Activated CD4-positive, alpha-beta memory T cell treated with anti-CD3 and anti-CD28 coated beads for 36 hours (primary cell): ENCODE measurements around the gene MYO10. TPM values are rescaled to one million over a fixed set of nuclear protein-coding genes. Genes with fewer than 3 reads are reported as not detected.
"Not testable (repeated sequence)": the region's sequence is repeated elsewhere in the genome, so short reads cannot be mapped to it uniquely, and the experiment has no call there.

ENCODE experiments used
- CTCF ChIA-PET: fragments of 350-600 bp; sonication (Branson Sonifier 250); formaldehyde crosslinking; loops from one replicate; lab custom pipeline; 2021; ENCODE audit warnings: antibody characterized with exemption, inconsistent platforms; lab: Charles Lee
- POLR2A ChIA-PET: fragments of 350-600 bp; sonication (Branson Sonifier 250); formaldehyde crosslinking; loops from one replicate; lab custom pipeline; 2021; ENCODE audit warnings: antibody characterized with exemption; lab: Charles Lee
- DNase-seq: peaks from one replicate; pipeline ENCODE4 v3.0.0-alpha.2; 2020
- H3K27ac Mint-ChIP-seq: one replicate; pipeline ENCODE4 v1.8.0; 2021; ENCODE audit warnings: mixed read lengths
- H3K27me3 Mint-ChIP-seq: one replicate; pipeline ENCODE4 v1.8.0; 2021; ENCODE audit warnings: mixed read lengths
- H3K36me3 Mint-ChIP-seq: one replicate; pipeline ENCODE4 v1.8.0; 2021; ENCODE audit warnings: mixed read lengths
- H3K4me1 Mint-ChIP-seq: one replicate; pipeline ENCODE4 v1.8.0; 2021; ENCODE audit warnings: low read depth, mixed read lengths
- H3K4me3 Mint-ChIP-seq: one replicate; pipeline ENCODE4 v1.8.0; 2021; ENCODE audit warnings: mild to moderate bottlenecking, mixed read lengths
- H3K9me3 Mint-ChIP-seq: one replicate; pipeline ENCODE4 v1.8.0; 2021; ENCODE audit warnings: mixed read lengths
- intact Hi-C: fragments of 100-400 bp; cut with micrococcal nuclease; formaldehyde crosslinking; loops from one replicate; pipeline ENCODE4 v1.15.1; 2023
- total RNA-seq, 2 experiments: library from RNA; stranded (reverse); gene quantifications; one replicate each; pipeline ENCODE4 v1.2.3, GENCODE V29; 2021

Gene MYO10
- total RNA-seq, 2 experiments from 2014 or later, result 0.21 to 0.34 TPM

GRCh38 chr5:16888694-16889124, 47.4 kb downstream of the MYO10 start:
- Mint-ChIP-seq H3K4me3 (no peak overlapping the region), H3K4me1 (no peaks in the 10 kb centered on the region), H3K27me3 (peaks cover 2% of the 10 kb centered on the region), H3K27ac (no peak overlapping the region), H3K9me3 (no peaks in the 10 kb centered on the region), H3K36me3 (no peaks in the 10 kb centered on the region)
- intact Hi-C loops, result no loop called here
- CTCF ChIA-PET, result no interaction called here
- POLR2A ChIA-PET, result no interaction called here
- no peak for DNase-seq

- Mint-ChIP-seq H3K36me3 (no peaks in the 10 kb centered on the region), H3K4me3 (no peak overlapping the region), H3K27ac (no peak overlapping the region), H3K4me1 (no peaks in the 10 kb centered on the region), H3K9me3 (no peaks in the 10 kb centered on the region), H3K27me3 (peaks cover 2% of the 10 kb centered on the region)
- no peak for DNase-seq
- ChIA-PET POLR2A (no interaction called here), CTCF (no interaction called here)
- intact Hi-C loops, result no loop called here
These were observed 49.2 kb downstream of the MYO10 start for GRCh38 chr5:16886793-16887345.

- CTCF ChIA-PET, result no interaction called here
- Mint-ChIP-seq H3K4me3 (no peak overlapping the region), H3K4me1 (no peaks in the 10 kb centered on the region), H3K9me3 (no peaks in the 10 kb centered on the region), H3K27me3 (peaks cover 2% of the 10 kb centered on the region), H3K36me3 (no peaks in the 10 kb centered on the region), H3K27ac (no peak overlapping the region)
- intact Hi-C loops, result no loop called here
- no peak for DNase-seq
- POLR2A ChIA-PET, result no interaction called here
These were observed 49.7 kb downstream of the MYO10 start for GRCh38 chr5:16886366-16886736.

- Mint-ChIP-seq H3K27me3 (peaks cover 2% of the 10 kb centered on the region), H3K4me3 (no peak overlapping the region), H3K27ac (no peak overlapping the region), H3K9me3 (no peaks in the 10 kb centered on the region), H3K4me1 (no peaks in the 10 kb centered on the region), H3K36me3 (no peaks in the 10 kb centered on the region)
- no peak for DNase-seq
- intact Hi-C loops, result no loop called here
- CTCF ChIA-PET, result no interaction called here
- POLR2A ChIA-PET, result no interaction called here
These were observed 50.3 kb downstream of the MYO10 start for GRCh38 chr5:16885635-16886365.

- H3K9me3 Mint-ChIP-seq, result no peaks in the 10 kb centered on the region
- ChIA-PET CTCF (no interaction called here), POLR2A (no interaction called here)
- no peak overlapping the region for H3K4me3 Mint-ChIP-seq
- intact Hi-C loops, result no loop called here
- H3K27ac Mint-ChIP-seq, result no peak overlapping the region
- no peaks in the 10 kb centered on the region for H3K36me3 Mint-ChIP-seq
- H3K27me3 Mint-ChIP-seq, result peaks cover 2% of the 10 kb centered on the region
- no peak for DNase-seq
- no peaks in the 10 kb centered on the region for H3K4me1 Mint-ChIP-seq
These were observed 51.5 kb downstream of the MYO10 start for GRCh38 chr5:16884595-16884994.

GRCh38 chr5:16883806-16884205, 52.3 kb downstream of the MYO10 start:
- no peak for DNase-seq
- Mint-ChIP-seq H3K9me3 (no peaks in the 10 kb centered on the region), H3K4me1 (no peaks in the 10 kb centered on the region), H3K27me3 (peaks cover 2% of the 10 kb centered on the region), H3K27ac (no peak overlapping the region), H3K36me3 (no peaks in the 10 kb centered on the region), H3K4me3 (no peak overlapping the region)
- ChIA-PET CTCF (no interaction called here), POLR2A (no interaction called here)
- intact Hi-C loops, result no loop called here

GRCh38 chr5:16883176-16883575, 52.9 kb downstream of the MYO10 start:
- ChIA-PET POLR2A (no interaction called here), CTCF (no interaction called here)
- Mint-ChIP-seq H3K27ac (no peak overlapping the region), H3K4me3 (no peak overlapping the region), H3K4me1 (no peaks in the 10 kb centered on the region), H3K27me3 (peaks cover 2% of the 10 kb centered on the region), H3K9me3 (no peaks in the 10 kb centered on the region), H3K36me3 (no peaks in the 10 kb centered on the region)
- DNase-seq, result no peak
- intact Hi-C loops, result no loop called here

- ChIA-PET CTCF (no interaction called here), POLR2A (no interaction called here)
- no peak overlapping the region for H3K27ac Mint-ChIP-seq
- no peaks in the 10 kb centered on the region for H3K9me3 Mint-ChIP-seq
- no peaks in the 10 kb centered on the region for H3K36me3 Mint-ChIP-seq
- no peak for DNase-seq
- H3K4me1 Mint-ChIP-seq, result no peaks in the 10 kb centered on the region
- H3K27me3 Mint-ChIP-seq, result no peaks in the 10 kb centered on the region
- H3K4me3 Mint-ChIP-seq, result no peak overlapping the region
- intact Hi-C loops, result no loop called here
These were observed 54.8 kb downstream of the MYO10 start for GRCh38 chr5:16881251-16881650.

GRCh38 chr5:16880547-16880946, 55.5 kb downstream of the MYO10 start:
- no peak for DNase-seq
- no peak overlapping the region for H3K4me3 Mint-ChIP-seq
- CTCF ChIA-PET, result no interaction called here
- H3K27me3 Mint-ChIP-seq, result no peaks in the 10 kb centered on the region
- no peaks in the 10 kb centered on the region for H3K9me3 Mint-ChIP-seq
- no peaks in the 10 kb centered on the region for H3K4me1 Mint-ChIP-seq
- no peak overlapping the region for H3K27ac Mint-ChIP-seq
- intact Hi-C loops, result no loop called here
- H3K36me3 Mint-ChIP-seq, result no peaks in the 10 kb centered on the region
- POLR2A ChIA-PET, result no interaction called here

GRCh38 chr5:16879650-16880049, 56.4 kb downstream of the MYO10 start:
- ChIA-PET CTCF (no interaction called here), POLR2A (no interaction called here)
- Mint-ChIP-seq H3K27ac (no peak overlapping the region), H3K4me3 (no peak overlapping the region), H3K4me1 (no peaks in the 10 kb centered on the region), H3K27me3 (peaks cover 1% of the 10 kb centered on the region), H3K36me3 (no peaks in the 10 kb centered on the region), H3K9me3 (peaks cover under 1% of the 10 kb centered on the region)
- no peak for DNase-seq
- intact Hi-C loops, result no loop called here

- intact Hi-C loops, result no loop called here
- Mint-ChIP-seq H3K36me3 (no peaks in the 10 kb centered on the region), H3K27ac (no peak overlapping the region), H3K27me3 (peaks cover 5% of the 10 kb centered on the region), H3K4me1 (no peaks in the 10 kb centered on the region), H3K9me3 (peaks cover 2% of the 10 kb centered on the region), H3K4me3 (no peak overlapping the region)
- ChIA-PET POLR2A (no interaction called here), CTCF (no interaction called here)
- DNase-seq, result no peak
These were observed 56.9 kb downstream of the MYO10 start for GRCh38 chr5:16879191-16879590.

GRCh38 chr5:16877267-16877935, 58.7 kb downstream of the MYO10 start:
- peaks cover 5% of the 10 kb centered on the region for H3K27me3 Mint-ChIP-seq
- H3K4me1 Mint-ChIP-seq, result no peaks in the 10 kb centered on the region
- intact Hi-C loops, result no loop called here
- no peaks in the 10 kb centered on the region for H3K36me3 Mint-ChIP-seq
- no peak for DNase-seq
- H3K9me3 Mint-ChIP-seq, result peaks cover 8% of the 10 kb centered on the region
- POLR2A ChIA-PET, result no interaction called here
- H3K4me3 Mint-ChIP-seq, result no peak overlapping the region
- H3K27ac Mint-ChIP-seq, result no peak overlapping the region
- CTCF ChIA-PET, result no interaction called here

- CTCF ChIA-PET, result not testable (repeated sequence)
These were observed 61.7 kb downstream of the MYO10 start for GRCh38 chr5:16874424-16874823.

More at GRCh38 chr5:16874424-16874823, 61.7 kb downstream of the MYO10 start:
- DNase-seq, H3K27me3 Mint-ChIP-seq, H3K36me3 Mint-ChIP-seq, POLR2A ChIA-PET, H3K4me3 Mint-ChIP-seq, intact Hi-C loops, H3K27ac Mint-ChIP-seq, H3K4me1 Mint-ChIP-seq: not testable (repeated sequence)
- peaks cover 15% of the 10 kb centered on the region for H3K9me3 Mint-ChIP-seq
